MG63 (cell line): ENCODE measurements around the gene GPR32. TPM values are rescaled to one million over a fixed set of nuclear protein-coding genes. Genes with fewer than 3 reads are reported as not detected.
"Not testable (repeated sequence)": the region's sequence is repeated elsewhere in the genome, so short reads cannot be mapped to it uniquely, and the experiment has no call there.

Source experiments
- DNase-seq: peaks from one replicate; pipeline ENCODE4 v3.0.0-alpha.2; 2020
- H3K27me3 ChIP-seq: fragments of 250-450 bp; sonication (Bioruptor Pico); 2 replicates; pipeline ENCODE4 v1.5.1; 2020; ENCODE audit warnings: mild to moderate bottlenecking, moderate library complexity
- H3K36me3 ChIP-seq: fragments of 250-450 bp; sonication (Bioruptor Pico); 2 replicates; pipeline ENCODE4 v1.5.1; 2020; ENCODE audit warnings: mild to moderate bottlenecking, moderate library complexity
- H3K4me3 ChIP-seq: fragments of 250-450 bp; sonication (Bioruptor Pico); 2 replicates; pipeline ENCODE4 v1.5.1; 2020; ENCODE audit warnings: mild to moderate bottlenecking, moderate library complexity
- H3K9me3 ChIP-seq: fragments of 250-450 bp; sonication (Bioruptor Pico); 2 replicates; pipeline ENCODE4 v1.5.1; 2020; ENCODE audit warnings: mild to moderate bottlenecking, moderate library complexity
- total RNA-seq: library from RNA; depleted of rRNA; stranded (reverse); fragments of >200 nt; shearing (Covaris generic); gene quantifications from 2 replicates; pipeline ENCODE4 v1.2.3, GENCODE V29; 2014; ENCODE audit warnings: low replicate concordance; rRNA removed

The GPR32 gene
- total RNA-seq, 1 experiment from 2014 or later: not detected

DNA sequence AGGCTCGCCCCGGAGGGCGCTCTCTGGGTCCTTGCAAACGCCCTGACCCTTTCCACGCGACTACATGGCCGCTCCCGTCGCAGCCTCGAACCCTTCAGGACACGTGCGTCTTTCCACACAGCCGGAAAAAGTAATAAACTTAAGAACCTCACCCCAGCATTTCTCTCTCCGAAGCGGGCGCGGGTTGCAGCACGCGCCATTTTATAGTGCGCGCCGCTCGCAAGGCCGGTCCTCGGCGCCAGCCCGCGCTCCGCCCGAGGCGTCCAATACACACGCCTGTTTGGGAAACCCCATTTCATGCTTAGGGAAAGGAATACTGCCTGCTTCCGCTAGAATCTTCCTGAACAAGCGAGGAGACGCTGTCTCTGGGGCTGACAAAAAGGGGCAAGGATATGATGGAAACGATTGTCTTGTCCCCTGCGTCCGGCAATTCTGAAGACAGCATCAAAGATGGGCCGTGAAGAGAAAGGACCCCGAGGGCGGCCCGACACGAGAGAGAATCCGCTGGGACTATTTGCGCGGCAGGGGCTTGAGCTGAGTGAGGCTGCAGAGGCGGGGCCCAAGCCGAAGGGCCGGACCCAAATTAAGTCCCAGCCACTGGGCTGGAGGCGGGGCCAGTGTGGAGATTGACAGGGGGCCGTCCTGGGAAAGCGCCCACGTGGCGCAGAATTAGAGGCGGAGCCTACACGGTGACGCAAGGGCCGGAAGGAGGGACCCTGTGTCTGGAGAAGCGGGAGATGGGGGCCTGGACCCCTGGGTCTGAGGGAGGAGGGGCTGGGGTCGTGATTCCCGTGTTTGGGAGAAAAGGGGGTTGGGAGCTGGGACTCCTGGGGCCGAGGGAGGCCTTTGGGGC is 34.4 kb downstream of the GPR32 start:
- Histone ChIP-seq H3K9me3 (no peaks in the 10 kb centered on the region), H3K4me3 (peak overlapping the region; percentile 96), H3K36me3 (peaks cover 41% of the 10 kb centered on the region), H3K27me3 (no peaks in the 10 kb centered on the region; the same call in none of the 2 replicates)
- DNase-seq: peak; percentile 100

DNA sequence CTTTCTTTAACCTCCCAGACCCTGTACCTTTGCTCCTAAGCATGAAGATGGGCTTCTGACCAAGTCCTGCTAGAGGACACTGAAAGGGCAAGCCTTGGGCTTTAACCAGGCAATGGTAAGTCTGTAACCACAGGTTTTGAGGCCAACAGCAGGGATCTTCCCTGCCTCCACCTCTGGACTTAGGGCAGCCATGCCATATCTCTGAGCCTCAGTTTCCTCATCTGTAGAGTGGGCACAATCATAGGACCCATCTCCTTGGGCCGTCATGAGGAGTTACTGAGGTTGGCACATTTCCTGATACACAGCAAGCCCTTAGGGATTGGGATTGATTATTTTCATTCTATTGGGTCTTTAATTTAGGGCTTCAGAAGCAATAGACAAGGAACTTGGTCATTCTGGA is 38.6 kb downstream of the GPR32 start:
- Histone ChIP-seq H3K36me3 (peaks cover 1% of the 10 kb centered on the region), H3K27me3 (peaks cover 7% of the 10 kb centered on the region), H3K4me3 (no peak overlapping the region), H3K9me3 (no peaks in the 10 kb centered on the region)
- no peak for DNase-seq

DNA sequence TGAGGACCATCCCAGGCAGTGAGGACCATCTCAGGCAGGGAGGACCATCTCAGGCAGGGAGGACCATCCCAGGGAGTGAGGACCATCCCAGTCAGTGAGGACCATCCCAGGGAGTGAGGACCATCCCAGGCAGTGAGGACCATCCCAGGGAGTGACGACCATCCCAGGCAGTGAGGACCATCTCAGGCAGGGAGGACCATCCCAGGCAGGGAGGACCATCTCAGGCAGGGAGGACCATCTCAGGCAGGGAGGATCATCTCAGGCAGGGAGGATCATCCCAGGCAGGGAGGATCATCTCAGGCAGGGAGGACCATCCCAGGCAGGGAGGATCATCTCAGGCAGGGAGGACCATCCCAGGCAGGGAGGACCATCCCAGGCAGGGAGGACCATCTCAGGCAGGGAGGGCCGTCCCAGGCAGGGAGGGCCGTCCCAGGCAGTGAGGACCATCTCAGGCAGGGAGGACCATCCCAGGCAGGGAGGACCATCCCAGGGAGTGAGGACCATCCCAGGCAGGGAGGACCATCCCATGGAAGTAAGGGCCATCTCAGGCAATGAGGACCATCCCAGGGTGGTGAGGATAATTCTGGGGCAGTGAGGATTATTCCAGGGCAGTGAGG is 41.5 kb downstream of the GPR32 start:
- not testable (repeated sequence) for H3K36me3 ChIP-seq, DNase-seq, H3K4me3 ChIP-seq, H3K9me3 ChIP-seq
- H3K27me3 ChIP-seq: peaks cover 11% of the 10 kb centered on the region

DNA sequence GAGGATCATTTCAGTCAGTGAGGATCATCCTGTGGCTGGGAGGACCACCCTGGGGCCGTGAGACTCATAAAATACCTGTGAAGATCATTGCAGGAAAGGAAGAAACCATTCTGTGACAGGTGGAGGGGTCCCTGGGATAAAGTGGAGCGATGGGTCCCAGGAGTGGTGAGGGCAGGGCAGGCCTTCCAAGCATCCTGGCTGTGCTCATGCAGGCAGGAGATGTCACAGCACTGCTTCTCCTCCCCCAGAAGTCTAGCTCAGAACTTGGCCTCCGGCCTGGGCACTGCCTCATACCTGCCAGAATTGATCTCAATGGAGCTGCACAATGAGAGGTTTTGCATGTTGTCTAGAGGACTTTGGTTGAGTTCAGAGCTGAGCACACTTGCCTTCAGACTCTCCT is 42.2 kb downstream of the GPR32 start:
- Histone ChIP-seq H3K36me3 (no peaks in the 10 kb centered on the region), H3K9me3 (peaks cover 7% of the 10 kb centered on the region; the same call in 1 of the 2 replicates), H3K4me3 (no peak overlapping the region), H3K27me3 (peaks cover 11% of the 10 kb centered on the region)
- no peak for DNase-seq

DNA sequence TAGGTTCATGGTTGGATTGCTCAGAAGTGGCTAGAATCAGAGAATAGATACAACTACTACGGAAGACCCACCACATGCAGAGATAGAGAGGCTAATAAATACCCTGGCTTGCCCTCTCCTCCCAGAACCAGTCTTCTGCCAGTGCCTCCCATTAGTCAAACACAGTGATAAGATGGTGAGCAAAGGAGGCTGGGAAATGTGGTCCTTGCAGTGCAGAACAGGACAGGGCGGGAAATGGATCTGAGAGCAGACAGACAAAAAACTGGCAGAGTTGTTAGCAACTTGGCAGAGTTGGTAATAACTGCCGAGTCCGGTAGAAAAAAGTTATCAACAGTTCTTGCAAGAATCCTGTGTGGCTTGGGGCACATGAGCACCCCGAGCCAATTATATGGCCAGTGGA is 44.6 kb downstream of the GPR32 start:
- no peak overlapping the region for H3K4me3 ChIP-seq
- H3K9me3 ChIP-seq: peaks cover 7% of the 10 kb centered on the region; the same call in 1 of the 2 replicates
- no peaks in the 10 kb centered on the region for H3K36me3 ChIP-seq
- DNase-seq: no peak
- H3K27me3 ChIP-seq: peaks cover 31% of the 10 kb centered on the region

DNA sequence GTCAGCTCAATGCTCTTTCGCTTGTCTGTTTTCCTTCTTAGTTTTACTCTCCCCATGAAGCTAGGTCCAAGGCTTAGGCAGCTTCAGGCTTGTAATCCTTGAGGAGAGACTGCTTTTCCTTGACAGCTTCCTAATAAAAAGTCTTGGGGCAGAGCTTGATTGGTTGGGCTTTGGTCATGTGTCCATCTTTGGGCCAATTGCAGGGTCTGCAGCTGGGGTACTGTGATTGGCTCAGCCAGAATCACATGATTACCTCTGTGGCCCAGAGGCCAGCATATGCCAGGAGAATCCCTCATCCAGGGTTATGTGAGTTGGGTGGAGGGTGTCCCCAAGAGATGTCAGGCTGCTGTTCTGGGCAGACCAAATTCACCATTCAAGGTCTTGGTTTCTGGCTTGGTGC is 45.2 kb downstream of the GPR32 start:
- peaks cover 37% of the 10 kb centered on the region for H3K27me3 ChIP-seq
- DNase-seq: no peak
- no peaks in the 10 kb centered on the region for H3K36me3 ChIP-seq
- H3K9me3 ChIP-seq: peaks cover 7% of the 10 kb centered on the region; the same call in 1 of the 2 replicates
- H3K4me3 ChIP-seq: no peak overlapping the region

DNA sequence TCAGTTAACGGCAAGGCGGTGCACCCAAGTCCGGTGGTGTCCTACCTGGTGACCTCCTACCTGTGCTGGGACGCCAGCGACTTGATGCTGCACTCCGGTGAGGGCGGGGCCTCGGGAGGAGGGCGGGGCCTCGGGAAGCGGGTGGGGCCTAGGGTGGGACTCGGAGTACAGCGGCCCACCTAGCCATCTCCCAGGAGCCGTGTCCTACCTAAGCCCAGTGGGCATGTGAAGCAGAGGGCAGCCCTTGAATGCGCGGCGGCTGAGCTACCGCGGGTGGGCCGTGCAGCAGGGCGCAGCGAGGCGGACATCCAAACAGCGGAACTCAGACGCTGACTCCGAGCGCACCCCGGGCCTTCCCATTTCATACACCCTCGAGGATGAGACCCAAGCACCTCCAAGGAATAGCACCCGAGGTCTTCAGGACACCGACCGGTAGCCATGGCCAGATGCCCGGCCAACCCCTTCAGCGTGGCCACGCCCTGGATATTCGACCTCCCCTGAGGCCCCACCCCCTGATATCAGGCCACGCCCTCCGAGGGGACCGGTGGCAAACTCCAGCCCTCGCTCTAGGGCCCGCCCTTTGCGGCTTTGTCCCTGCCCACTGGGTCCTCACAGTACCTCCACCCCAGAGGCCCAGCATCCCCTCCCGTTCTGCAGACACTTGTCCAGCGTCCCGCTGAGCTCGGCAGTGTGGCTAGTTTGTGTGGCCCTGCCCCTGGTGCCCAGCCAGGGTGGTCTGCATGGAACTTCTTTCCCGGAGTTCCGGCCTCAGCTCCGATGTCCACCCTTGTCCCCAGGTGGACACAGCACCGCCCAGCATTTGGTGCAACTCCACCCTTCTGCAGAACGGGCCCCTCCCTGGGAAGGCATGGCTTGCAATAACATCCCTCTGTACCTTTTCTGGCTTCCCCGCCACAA is 47.9 kb downstream of the GPR32 start:
- peaks cover 7% of the 10 kb centered on the region; the same call in 1 of the 2 replicates for H3K9me3 ChIP-seq
- peak; percentile 49 for DNase-seq
- no peaks in the 10 kb centered on the region for H3K36me3 ChIP-seq
- H3K4me3 ChIP-seq: no peak overlapping the region
- H3K27me3 ChIP-seq: peaks cover 50% of the 10 kb centered on the region

DNA sequence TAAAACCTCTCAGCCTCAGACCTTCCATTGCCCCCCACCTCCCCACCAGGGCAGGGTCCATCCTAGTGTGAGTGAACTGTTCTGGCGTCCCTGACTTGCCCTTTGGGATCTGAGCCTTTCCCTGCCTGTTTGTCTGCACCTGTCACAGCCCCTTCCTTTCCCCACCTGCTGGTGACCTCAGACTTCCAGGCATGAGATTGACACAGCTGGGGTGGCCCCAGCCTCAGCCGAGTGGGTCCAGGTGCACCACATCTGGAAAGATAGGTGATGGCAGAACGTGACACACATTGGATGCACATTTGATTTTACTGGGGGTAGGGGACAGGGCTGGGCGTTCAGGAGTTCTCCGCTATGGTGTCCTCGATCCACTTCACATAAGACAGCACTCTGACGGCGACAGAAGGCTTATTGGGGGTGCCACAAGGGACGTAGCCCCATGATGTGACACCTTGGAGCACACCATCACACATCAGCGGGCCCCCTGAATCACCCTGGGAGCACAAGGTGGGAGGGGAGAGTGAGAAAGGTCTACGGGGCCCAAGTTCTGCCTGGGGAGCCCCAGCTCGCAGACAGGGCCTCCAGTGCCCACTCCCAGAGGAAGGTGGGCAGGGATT is 48.7 kb downstream of the GPR32 start:
- Histone ChIP-seq H3K9me3 (peaks cover 7% of the 10 kb centered on the region; the same call in 1 of the 2 replicates), H3K27me3 (peaks cover 50% of the 10 kb centered on the region), H3K4me3 (no peak overlapping the region), H3K36me3 (no peaks in the 10 kb centered on the region)
- no peak for DNase-seq

DNA sequence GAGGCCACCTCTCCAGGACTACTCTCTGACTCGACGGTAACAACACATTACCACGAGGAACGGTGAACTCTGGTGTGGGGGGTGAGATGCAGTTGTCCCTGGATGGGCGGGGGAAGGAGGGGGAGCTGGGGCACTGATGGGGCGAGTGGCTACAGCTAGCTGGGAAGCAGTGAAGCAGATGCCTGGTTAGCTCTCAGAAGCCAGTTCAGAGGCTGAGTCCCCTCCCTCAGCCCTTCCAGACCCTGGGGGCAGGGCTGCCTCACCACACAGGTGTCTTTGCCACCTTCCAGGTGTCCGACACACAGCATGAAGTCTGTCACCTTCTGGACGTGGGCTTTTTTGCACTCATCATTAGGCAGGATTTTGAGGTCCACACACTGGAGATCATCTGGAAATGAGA is 49.4 kb downstream of the GPR32 start:
- Histone ChIP-seq H3K27me3 (peaks cover 54% of the 10 kb centered on the region), H3K9me3 (peaks cover 7% of the 10 kb centered on the region; the same call in 1 of the 2 replicates), H3K4me3 (no peak overlapping the region), H3K36me3 (no peaks in the 10 kb centered on the region)
- DNase-seq: no peak

DNA sequence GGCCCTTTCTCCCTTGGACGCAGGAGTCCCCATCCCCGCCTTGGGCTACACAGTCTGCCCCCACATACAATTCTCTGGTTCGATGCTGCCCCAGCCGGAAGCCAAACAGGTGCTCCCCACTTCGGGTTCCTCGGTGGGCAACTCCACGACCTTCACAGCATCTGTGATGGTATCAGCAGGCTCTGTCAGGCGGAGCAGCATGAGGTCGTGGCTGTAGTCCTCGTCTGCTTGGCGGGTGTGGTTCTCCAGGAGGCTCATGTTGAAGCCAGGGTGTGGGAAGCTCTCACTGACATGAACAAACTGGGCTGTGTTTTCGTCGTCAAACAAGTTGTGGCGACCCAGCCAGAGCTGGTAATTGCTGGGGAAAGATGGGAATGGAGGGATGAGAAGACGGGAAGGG is 49.8 kb downstream of the GPR32 start:
- peaks cover 7% of the 10 kb centered on the region; the same call in 1 of the 2 replicates for H3K9me3 ChIP-seq
- H3K4me3 ChIP-seq: no peak overlapping the region
- H3K27me3 ChIP-seq: peaks cover 53% of the 10 kb centered on the region
- no peak for DNase-seq
- no peaks in the 10 kb centered on the region for H3K36me3 ChIP-seq

DNA sequence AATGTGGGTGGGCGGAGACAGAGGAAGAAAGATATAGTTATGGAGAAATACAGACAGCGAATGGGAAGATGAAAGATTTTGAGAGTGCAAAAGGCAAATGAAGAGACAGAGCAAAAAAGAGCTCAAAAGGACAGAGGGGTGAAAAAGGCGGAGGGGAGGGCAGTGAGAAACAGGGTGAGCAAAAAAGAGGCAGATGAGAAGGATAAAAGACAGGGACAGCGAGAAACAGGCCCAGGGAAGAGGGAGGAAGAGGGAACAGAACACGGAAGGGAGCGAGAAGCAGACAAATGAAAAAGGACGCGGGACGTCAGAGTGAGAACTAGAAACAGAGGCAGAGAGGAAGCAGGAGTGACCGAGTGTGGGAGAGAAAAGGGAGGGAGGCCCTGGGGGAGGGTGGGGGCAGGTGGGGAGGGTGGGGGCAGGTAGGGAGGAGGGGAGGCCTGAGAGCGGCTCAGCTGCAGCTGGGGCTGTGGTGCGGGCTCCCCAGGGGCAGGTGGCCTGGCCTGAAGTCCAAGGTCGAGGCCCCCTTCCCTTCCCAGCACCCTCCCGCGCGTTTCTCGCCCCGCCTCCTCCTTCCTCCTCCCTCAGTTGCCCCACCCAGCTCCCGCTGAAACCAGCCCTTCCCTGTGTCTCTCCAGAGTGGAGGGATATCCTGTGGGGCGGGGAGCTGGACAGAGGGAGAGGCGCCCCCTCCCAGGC is 50.4 kb downstream of the GPR32 start:
- no peak for DNase-seq
- Histone ChIP-seq H3K27me3 (peaks cover 52% of the 10 kb centered on the region), H3K4me3 (no peak overlapping the region), H3K9me3 (peaks cover under 1% of the 10 kb centered on the region; the same call in 1 of the 2 replicates), H3K36me3 (no peaks in the 10 kb centered on the region)

DNA sequence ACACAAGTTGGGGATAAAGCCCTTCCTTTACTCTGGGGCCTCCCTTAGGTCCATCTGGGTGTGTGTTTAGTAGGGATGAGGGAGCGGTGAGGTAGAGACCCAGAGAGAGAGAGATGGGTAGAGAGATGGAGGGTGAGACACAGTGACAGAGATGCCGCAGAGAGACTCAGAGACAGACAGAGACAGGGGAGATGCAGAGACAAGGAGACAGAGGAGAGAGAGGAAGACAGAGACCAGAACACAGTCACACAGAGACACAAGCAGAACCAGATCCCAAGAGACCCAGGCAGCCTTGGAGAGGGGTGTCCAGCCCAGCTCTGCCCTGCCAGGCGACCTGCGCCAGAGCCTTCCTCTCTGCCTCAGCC is 51.0 kb downstream of the GPR32 start:
- H3K4me3 ChIP-seq: no peak overlapping the region
- DNase-seq: no peak
- H3K36me3 ChIP-seq: no peaks in the 10 kb centered on the region
- no peaks in the 10 kb centered on the region for H3K9me3 ChIP-seq
- H3K27me3 ChIP-seq: peaks cover 54% of the 10 kb centered on the region

Other genes starting within 250 kb of the GPR32 start
- 1.1 and 1.7 TPM in 2 replicates for gene LRRC4B, start 202.0 kb upstream of the GPR32 start, total RNA-seq
- not detected in 2 replicates for gene SYT3, start 130.6 kb upstream of the GPR32 start, total RNA-seq
- 0.33 TPM in 1 of 2 replicates, not detected in the other for gene C19orf81, start 121.0 kb upstream of the GPR32 start, total RNA-seq
- 3.1 and 3.6 TPM in 2 replicates for gene SHANK1, start 50.7 kb upstream of the GPR32 start, total RNA-seq
- 105 and 139 TPM in 2 replicates for gene CLEC11A, start 47.1 kb upstream of the GPR32 start, total RNA-seq
- gene ACP4, start 20.0 kb downstream of the GPR32 start, total RNA-seq: not detected in 2 replicates
- not detected in 2 replicates for gene KLK1, start 53.3 kb downstream of the GPR32 start, total RNA-seq
- not detected in 2 replicates for gene KLK15, start 63.1 kb downstream of the GPR32 start, total RNA-seq
- not detected in 2 replicates for gene KLK3, start 84.5 kb downstream of the GPR32 start, total RNA-seq
- not detected in 2 replicates for gene KLK2, start 103.0 kb downstream of the GPR32 start, total RNA-seq
- not detected in 2 replicates for gene KLK4, start 140.9 kb downstream of the GPR32 start, total RNA-seq
- 278 and 454 TPM in 2 replicates for gene KLK5, start 182.6 kb downstream of the GPR32 start, total RNA-seq
- 4.8 and 8.5 TPM in 2 replicates for gene KLK6, start 199.1 kb downstream of the GPR32 start, total RNA-seq
- 17.9 and 31.4 TPM in 2 replicates for gene KLK7, start 213.5 kb downstream of the GPR32 start, total RNA-seq
- not detected in 2 replicates for gene KLK8, start 231.1 kb downstream of the GPR32 start, total RNA-seq
- 1.5 and 7.0 TPM in 2 replicates for gene KLK10, start 249.2 kb downstream of the GPR32 start, total RNA-seq